Small intestine (tissue), 7 donors: ENCODE results near the gene ZFC3H1. TPM values are rescaled to one million over a fixed set of nuclear protein-coding genes. Genes with fewer than 3 reads are reported as not detected.
A peak's percentile ranks its signal among the peaks of the same experiment; 100 is the strongest.

Source experiments
- DNase-seq, 2 donors: peaks; one replicate each; pipeline versions ENCODE4 v3.0.0 to v3.0.0-alpha.2; 2013
- FAIRE-seq: peaks from 2 replicates; lab custom pipeline; 2012; peaks lifted over from hg19 to GRCh38; lab: Jason Lieb, UNC
- H3K27ac ChIP-seq, 3 donors: one replicate each; pipeline ENCODE4 v1.5.1; 2013; ENCODE audit warnings: low read length in 2 of 3, mild to moderate bottlenecking in 2 of 3, control low read depth in 1 of 3, inconsistent platforms in 1 of 3, low read depth in 1 of 3, moderate library complexity in 1 of 3
- H3K27me3 ChIP-seq, 3 donors: one replicate each; pipeline ENCODE4 v1.6.1; 2013; ENCODE audit warnings: low read length in 3 of 3, inconsistent platforms in 1 of 3; ENCODE audit not compliant: control insufficient read depth in 3 of 3, insufficient read depth in 3 of 3
- H3K36me3 ChIP-seq, 3 donors: one replicate each; pipeline ENCODE4 v1.6.1; 2013; ENCODE audit warnings: low read length in 3 of 3, inconsistent platforms in 1 of 3, low read depth in 1 of 3, mild to moderate bottlenecking in 1 of 3, moderate library complexity in 1 of 3; ENCODE audit not compliant: control insufficient read depth in 3 of 3, insufficient read depth in 2 of 3
- H3K4me1 ChIP-seq, 3 donors: one replicate each; pipeline ENCODE4 v1.6.1; 2013; ENCODE audit warnings: low read length in 2 of 3, inconsistent platforms in 1 of 3, low read depth in 1 of 3, mild to moderate bottlenecking in 1 of 3, moderate library complexity in 1 of 3; ENCODE audit not compliant: control insufficient read depth in 3 of 3, insufficient read depth in 2 of 3
- H3K4me3 ChIP-seq, 3 donors: one replicate each; pipeline ENCODE4 v1.5.1; 2013; ENCODE audit warnings: low read length in 3 of 3, control low read depth in 1 of 3, inconsistent platforms in 1 of 3, low read depth in 1 of 3, mild to moderate bottlenecking in 1 of 3, moderate library complexity in 1 of 3
- H3K9me3 ChIP-seq, 2 donors: one replicate each; pipeline ENCODE4 v1.6.1; 2013; ENCODE audit warnings: low read depth in 1 of 2, low read length in 1 of 2; ENCODE audit not compliant: control insufficient read depth in 2 of 2, insufficient read depth in 1 of 2
- WGBS, 3 donors: extraction: QIAGEN DNeasy Blood & Tissue Kit; methylation state at CpG; one replicate each; pipeline ENCODE4 v1.1.7; 2013; 5-methylcytosine and 5-hydroxymethylcytosine counted together
- polyA plus RNA-seq, 4 donors: library from polyadenylated mRNA; stranded (reverse) in 3 of 4; unstranded in 1 of 4; fragments of 200-250 nt in 3 of 4; fragments of 120-200 nt in 1 of 4; gene quantifications; one replicate each; pipeline versions ENCODE4 v1.2.1 to v1.2.3, GENCODE V29; 2013
- donor health status: healthy with polysubstance abuse.
- donor health status: control.
- donor health status: control.
- donor health status: Bipolar disorder and iron deficiency.
- donor health status: healthy.

The ZFC3H1 gene
- polyA plus RNA-seq, 4 donors = 10.5 to 74.6 (median 11.3) TPM

DNA sequence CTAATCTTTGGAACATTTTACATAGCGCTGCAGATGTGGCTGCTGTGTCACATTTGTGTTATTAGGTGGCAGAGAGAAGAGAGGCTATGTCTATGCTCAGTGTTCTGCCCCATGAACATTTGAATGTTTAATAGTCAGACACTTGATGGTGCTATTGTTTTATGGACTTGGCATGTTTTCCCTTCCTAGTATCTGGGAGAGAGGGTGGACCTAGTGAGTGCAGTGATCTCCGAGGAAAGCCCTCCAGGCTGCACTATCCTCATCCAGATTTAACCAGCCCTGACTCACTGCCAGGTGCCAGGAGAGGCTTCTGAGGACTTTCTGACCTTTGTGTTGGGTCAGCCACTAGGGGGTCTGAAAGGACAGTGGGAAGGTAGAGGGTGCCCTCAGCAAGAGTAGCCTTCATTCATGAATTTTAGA, 24.3 kb downstream of the ZFC3H1 start:
- Histone ChIP-seq H3K9me3 (no peaks in the 10 kb centered on the region), H3K4me3 (no peak overlapping the region), H3K27me3 (no peaks in the 10 kb centered on the region), H3K36me3 (peaks cover 6 to 22% (median 21%) of the 10 kb centered on the region in 3 donors), H3K4me1 (no peaks in the 10 kb centered on the region), H3K27ac (no peak overlapping the region)
- 61 to 72% (median 71%) methylated on average over 2 of the region's 2 CpGs for WGBS, 3 donors
- FAIRE-seq (no peak), DNase-seq (no peak)

DNA sequence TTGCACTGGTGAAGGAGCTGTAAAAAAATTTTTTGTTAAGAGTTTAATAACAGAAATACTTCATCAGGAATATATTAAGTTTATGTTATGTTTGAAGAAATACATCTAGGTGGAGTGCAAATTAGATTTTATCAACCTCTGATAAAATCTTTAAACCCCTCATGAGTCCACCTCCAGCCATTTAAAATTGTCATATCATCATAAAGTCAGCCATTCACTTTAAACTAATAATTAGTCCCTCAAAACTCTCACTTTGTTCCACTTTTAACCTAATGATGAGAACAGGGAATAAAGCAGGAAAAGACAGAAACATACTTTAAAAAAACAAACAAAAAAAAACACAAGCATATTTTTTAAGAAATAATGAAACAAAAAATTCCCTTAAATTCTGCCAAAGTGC, 25.1 kb downstream of the ZFC3H1 start:
- no peaks in the 10 kb centered on the region for H3K27me3 ChIP-seq
- no peak overlapping the region for H3K27ac ChIP-seq
- DNase-seq (no peak), FAIRE-seq (peak; percentile 51)
- H3K4me3 ChIP-seq = no peak overlapping the region
- no peaks in the 10 kb centered on the region for H3K4me1 ChIP-seq
- H3K9me3 ChIP-seq = no peaks in the 10 kb centered on the region
- peaks cover 6 to 24% (median 24%) of the 10 kb centered on the region in 3 donors for H3K36me3 ChIP-seq

DNA sequence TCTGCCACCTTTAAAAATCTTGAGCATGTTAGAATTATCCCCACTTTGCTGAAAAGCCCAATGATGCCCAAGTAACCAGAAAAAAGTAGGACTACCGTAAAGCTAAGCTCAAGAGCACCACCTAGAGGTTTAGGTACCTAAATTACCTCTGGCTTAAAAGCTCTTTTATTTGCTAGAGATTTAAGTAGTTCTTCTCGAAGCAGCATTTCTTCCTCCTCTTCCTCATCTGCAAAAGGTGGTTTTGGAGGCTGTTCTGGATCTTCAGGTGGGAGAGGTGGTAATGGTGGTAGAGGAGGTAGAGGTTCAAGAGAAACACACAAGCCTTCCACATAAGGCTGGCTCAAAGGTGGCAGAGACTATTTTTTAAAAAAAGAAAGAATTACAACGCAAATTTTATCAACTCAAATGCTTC, 26.9 kb downstream of the ZFC3H1 start:
- no peaks in the 10 kb centered on the region for H3K4me1 ChIP-seq
- WGBS, 3 donors = 18 to 26% (median 24%) methylated on average over 3 of the region's 3 CpGs
- H3K36me3 ChIP-seq = peaks cover 11 to 26% (median 18%) of the 10 kb centered on the region in 3 donors
- no peaks in the 10 kb centered on the region for H3K9me3 ChIP-seq
- no peak overlapping the region for H3K27ac ChIP-seq
- no peak overlapping the region for H3K4me3 ChIP-seq
- FAIRE-seq (no peak), DNase-seq (peak; percentile 61 to 72)
- no peaks in the 10 kb centered on the region for H3K27me3 ChIP-seq

DNA sequence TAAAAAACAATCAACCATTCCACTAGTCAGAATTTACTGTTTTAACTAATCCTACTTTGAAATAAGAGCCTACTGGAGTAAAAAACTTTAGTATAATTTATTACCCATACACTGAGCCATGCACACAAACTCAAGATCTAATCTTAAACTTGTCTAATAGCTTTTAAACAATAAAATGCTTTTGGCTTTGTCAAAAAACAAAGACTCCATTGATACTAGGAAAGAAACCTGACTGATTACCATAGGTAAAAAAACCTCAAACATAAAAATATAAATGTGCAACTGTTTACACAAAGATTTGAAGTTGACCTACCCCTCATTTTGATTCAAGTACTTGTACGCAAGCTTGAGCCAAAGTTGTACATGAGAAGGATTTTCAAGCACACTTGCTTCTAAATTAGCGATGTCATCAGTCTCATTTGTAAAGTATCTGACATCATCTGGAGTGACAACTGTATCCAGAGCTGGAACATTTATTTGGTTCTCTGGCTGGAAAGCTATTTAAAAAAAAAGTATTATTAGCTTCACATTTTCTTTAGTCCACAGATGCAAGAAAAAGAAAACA, 36.1 kb downstream of the ZFC3H1 start:
- Histone ChIP-seq H3K27me3 (no peaks in the 10 kb centered on the region), H3K4me1 (peaks cover 0 to 4% (median 0%) of the 10 kb centered on the region in 3 donors), H3K9me3 (no peaks in the 10 kb centered on the region), H3K4me3 (no peak overlapping the region), H3K36me3 (peaks cover 17 to 26% (median 18%) of the 10 kb centered on the region in 3 donors), H3K27ac (no peak overlapping the region)
- DNase-seq = peak in 1 of 2 donors; percentile 28
- WGBS, 3 donors = 22 to 74% (median 47%) methylated on average over 2 of the region's 2 CpGs
- FAIRE-seq = peak; percentile 61

DNA sequence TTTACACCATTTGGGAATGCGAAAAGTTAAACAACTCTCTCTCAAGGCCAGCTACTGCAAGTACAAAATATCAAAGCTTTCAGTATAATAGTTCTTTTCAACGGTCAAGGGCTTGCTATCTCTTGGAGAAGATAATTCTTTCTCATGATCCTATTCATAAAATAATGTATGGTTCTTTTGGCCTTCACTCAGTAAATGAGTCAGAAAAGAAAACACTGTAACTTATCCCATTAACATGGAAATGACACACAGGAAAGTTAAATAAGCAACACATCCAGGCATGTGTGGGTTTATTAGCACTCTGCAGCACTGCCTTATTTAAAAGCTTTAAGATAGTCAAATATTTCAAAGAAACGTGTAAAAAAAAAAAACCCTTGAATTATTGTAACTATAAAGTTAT, 36.9 kb downstream of the ZFC3H1 start:
- WGBS, 3 donors = 18 to 48% (median 33%) methylated on average over 3 of the region's 3 CpGs
- Histone ChIP-seq H3K4me1 (peaks cover 0 to 4% (median 0%) of the 10 kb centered on the region in 3 donors), H3K4me3 (no peak overlapping the region), H3K36me3 (peaks cover 18 to 29% (median 20%) of the 10 kb centered on the region in 3 donors), H3K27ac (no peak overlapping the region), H3K9me3 (no peaks in the 10 kb centered on the region), H3K27me3 (no peaks in the 10 kb centered on the region)
- FAIRE-seq (no peak), DNase-seq (peak in 1 of 2 donors; percentile 41)

DNA sequence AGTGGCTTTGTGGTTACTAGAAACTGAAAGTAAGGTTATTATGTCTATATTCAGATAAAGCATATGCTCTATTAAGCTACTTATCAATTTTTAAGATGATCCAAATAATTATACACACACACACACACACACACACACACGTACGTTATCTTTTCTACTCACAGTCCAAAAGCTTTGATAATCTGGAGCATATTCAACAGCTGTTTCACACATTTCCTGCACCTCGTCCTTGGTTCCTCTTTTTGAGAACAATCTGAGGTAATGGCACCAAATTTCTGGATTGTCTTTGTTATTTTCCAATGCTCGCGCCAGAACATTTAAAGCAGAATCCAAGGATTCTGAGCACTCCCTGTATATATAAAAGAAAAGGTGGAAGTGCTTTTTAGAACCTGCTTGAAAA, 37.5 kb downstream of the ZFC3H1 start:
- no peak overlapping the region for H3K4me3 ChIP-seq
- no peak for FAIRE-seq
- H3K27me3 ChIP-seq = no peaks in the 10 kb centered on the region
- no peaks in the 10 kb centered on the region for H3K9me3 ChIP-seq
- peaks cover 0 to 4% (median 0%) of the 10 kb centered on the region in 3 donors for H3K4me1 ChIP-seq
- peaks cover 16 to 27% (median 24%) of the 10 kb centered on the region in 3 donors for H3K36me3 ChIP-seq
- peak; percentile 8 to 32 for DNase-seq
- 13 to 41% (median 31%) methylated on average over 5 of the region's 5 CpGs for WGBS, 3 donors
- H3K27ac ChIP-seq = peak overlapping the region in 1 of 3 donors; percentile 8

DNA sequence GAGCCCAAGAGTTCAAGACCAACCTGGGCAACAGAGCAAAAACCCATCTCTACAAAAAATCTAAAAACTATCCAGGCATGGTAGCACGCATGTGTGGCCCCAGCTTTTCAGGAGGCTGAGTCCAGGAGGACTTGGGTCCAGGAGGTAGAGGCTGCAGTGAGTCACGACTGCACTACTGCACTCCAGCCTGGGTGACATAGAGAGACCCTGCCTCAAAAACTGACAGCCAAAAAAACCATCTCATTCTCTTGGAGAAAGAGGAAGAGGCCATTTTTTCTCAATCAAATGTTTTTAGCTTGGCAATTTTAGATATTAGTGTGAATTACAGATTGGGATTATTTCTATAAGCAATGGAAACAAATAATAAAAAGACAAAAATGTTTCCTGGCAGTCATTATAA, 38.2 kb downstream of the ZFC3H1 start:
- no peak overlapping the region for H3K4me3 ChIP-seq
- H3K4me1 ChIP-seq = peaks cover 0 to 4% (median 0%) of the 10 kb centered on the region in 3 donors
- H3K27me3 ChIP-seq = no peaks in the 10 kb centered on the region
- DNase-seq (no peak), FAIRE-seq (no peak)
- H3K9me3 ChIP-seq = no peaks in the 10 kb centered on the region
- no peak overlapping the region for H3K27ac ChIP-seq
- peaks cover 16 to 27% (median 25%) of the 10 kb centered on the region in 3 donors for H3K36me3 ChIP-seq
- WGBS, 3 donors = 83 to 98% (median 92%) methylated on average over 2 of the region's 2 CpGs

DNA sequence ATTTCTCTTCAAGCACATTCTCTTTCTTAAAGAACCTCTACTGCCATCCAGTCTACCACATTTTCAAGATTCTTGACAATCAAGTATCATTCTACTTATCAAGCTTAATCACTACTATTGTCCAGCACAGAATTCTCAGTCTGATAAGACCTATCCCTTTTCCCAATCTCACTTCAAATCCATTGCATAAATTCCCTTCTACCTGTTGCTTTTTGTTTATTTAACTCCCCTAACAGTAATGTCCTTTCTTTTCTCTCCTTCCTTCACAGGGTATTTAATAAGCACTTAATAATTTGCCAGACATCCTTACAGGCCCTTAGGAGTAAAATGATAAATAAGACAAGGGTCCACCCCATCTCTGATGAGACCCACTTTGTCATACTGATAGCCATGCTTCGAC, 41.7 kb downstream of the ZFC3H1 start:
- Histone ChIP-seq H3K27me3 (no peaks in the 10 kb centered on the region), H3K4me3 (no peak overlapping the region), H3K36me3 (peaks cover 13 to 29% (median 24%) of the 10 kb centered on the region in 3 donors), H3K4me1 (peaks cover 0 to 4% (median 0%) of the 10 kb centered on the region in 3 donors), H3K27ac (no peak overlapping the region), H3K9me3 (no peaks in the 10 kb centered on the region)
- WGBS, 3 donors = 91 to 96% (median 95%) methylated on average over 1 of the region's 1 CpG
- no peak for FAIRE-seq
- DNase-seq = no peak
